HEK293 (cell line): ENCODE data around the gene OR10P1.

Experiments
- CTCF ChIA-PET: fragments of 350-600 bp; formaldehyde crosslinking; extraction: SDS; loops from one replicate; lab custom pipeline; 2021; ENCODE audit warnings: antibody characterized with exemption; lab: Yijun Ruan, JAX
- POLR2A ChIA-PET: fragments of 300-600 bp; formaldehyde crosslinking; extraction: SDS; loops from one replicate; lab custom pipeline; 2020; ENCODE audit warnings: antibody characterized with exemption, inconsistent platforms; lab: Yijun Ruan, JAX
- H3K27ac ChIP-seq: fragments of 200-500 bp; sonication (Bioruptor generic); 2 replicates; pipeline ENCODE4 v1.5.1; 2014; ENCODE audit warnings: low read depth, low read length, control low read depth, inconsistent platforms; ENCODE audit errors: extremely low read depth
- H3K36me3 ChIP-seq, 2 experiments: fragments of 200-500 bp in 1 of 2; sonication (Bioruptor generic) in 1 of 2; 1 replicate in 1 of 2; 2 replicates in 1 of 2; pipeline ENCODE4 v1.5.1; 2014 to 2017; ENCODE audit warnings: inconsistent platforms in 2 of 2, low read length in 2 of 2; ENCODE audit not compliant: control insufficient read depth in 2 of 2, insufficient read depth in 1 of 2
- H3K4me1 ChIP-seq: fragments of 200-500 bp; sonication (Bioruptor generic); 2 replicates; pipeline ENCODE4 v1.5.1; 2014; ENCODE audit warnings: mild to moderate bottlenecking, low read length, inconsistent platforms; ENCODE audit not compliant: control insufficient read depth, insufficient read depth
- H3K4me3 ChIP-seq: 2 replicates; pipeline ENCODE4 v1.5.1; 2011; ENCODE audit warnings: low read depth, mild to moderate bottlenecking, control low read depth, low read length, moderate library complexity
- H3K9me3 ChIP-seq: fragments of 200-500 bp; sonication (Bioruptor generic); 2 replicates; pipeline ENCODE4 v1.5.1; 2014; ENCODE audit warnings: low read depth, low read length, inconsistent platforms; ENCODE audit not compliant: control insufficient read depth, insufficient read depth
- GFI1B ChIP-seq: fragments of 450-650 bp; formaldehyde crosslinking; IDR thresholded peaks from 2 replicates; pipeline ENCODE4 v1.5.1; 2016; ENCODE audit warnings: missing biosample characterization, missing genetic modification characterization
- GLIS2 ChIP-seq: fragments of 450-650 bp; formaldehyde crosslinking; IDR thresholded peaks from 2 replicates; pipeline ENCODE4 v1.5.1; 2016; ENCODE audit warnings: missing biosample characterization, missing genetic modification characterization
- HOXA7 ChIP-seq: sonication (generic); formaldehyde crosslinking; IDR thresholded peaks from 2 replicates; pipeline ENCODE4 v1.8.1; 2022; ENCODE audit warnings: missing genetic modification reagents, borderline replicate concordance
- RBAK ChIP-seq: fragments of 450-650 bp; formaldehyde crosslinking; IDR thresholded peaks from 2 replicates; pipeline ENCODE4 v1.5.1; 2016; ENCODE audit warnings: missing biosample characterization, missing genetic modification characterization
- WT1 ChIP-seq: fragments of 450-650 bp; formaldehyde crosslinking; IDR thresholded peaks from 2 replicates; pipeline ENCODE4 v1.5.1; 2016; ENCODE audit warnings: missing biosample characterization, missing genetic modification characterization
- YY1 ChIP-seq: fragments of 450-650 bp; formaldehyde crosslinking; IDR thresholded peaks from 2 replicates; pipeline ENCODE4 v1.5.1; 2018; ENCODE audit warnings: missing biosample characterization, missing genetic modification characterization
- ZBTB1 ChIP-seq: fragments of 450-650 bp; formaldehyde crosslinking; IDR thresholded peaks from 2 replicates; pipeline ENCODE4 v1.5.1; 2016; ENCODE audit warnings: missing biosample characterization, missing genetic modification characterization
- ZFHX2 ChIP-seq: fragments of 450-650 bp; formaldehyde crosslinking; conservative IDR thresholded peaks from 2 replicates; pipeline ENCODE4 v1.5.1; 2016; ENCODE audit warnings: missing biosample characterization, missing genetic modification characterization
- ZFP41 ChIP-seq: fragments of 450-650 bp; formaldehyde crosslinking; IDR thresholded peaks from 2 replicates; pipeline ENCODE4 v1.5.1; 2016; ENCODE audit warnings: missing biosample characterization, missing genetic modification characterization, borderline replicate concordance
- ZNF202 ChIP-seq: fragments of 450-650 bp; formaldehyde crosslinking; IDR thresholded peaks from 2 replicates; pipeline ENCODE4 v1.5.1; 2016; ENCODE audit warnings: missing biosample characterization, missing genetic modification characterization, borderline replicate concordance
- ZNF266 ChIP-seq: fragments of 450-650 bp; formaldehyde crosslinking; IDR thresholded peaks from 2 replicates; pipeline ENCODE4 v1.5.1; 2016; ENCODE audit warnings: missing biosample characterization, missing genetic modification characterization, low read depth
- ZNF324 ChIP-seq: fragments of 450-650 bp; formaldehyde crosslinking; IDR thresholded peaks from 2 replicates; pipeline ENCODE4 v1.5.1; 2016; ENCODE audit warnings: missing biosample characterization, missing genetic modification characterization
- ZNF394 ChIP-seq: fragments of 450-650 bp; formaldehyde crosslinking; IDR thresholded peaks from 2 replicates; pipeline ENCODE4 v1.5.1; 2016; ENCODE audit warnings: missing biosample characterization, missing genetic modification characterization, mild to moderate bottlenecking, moderate library complexity, borderline replicate concordance
- ZNF404 ChIP-seq: fragments of 450-650 bp; formaldehyde crosslinking; IDR thresholded peaks from 2 replicates; pipeline ENCODE4 v1.5.1; 2017; ENCODE audit warnings: missing biosample characterization, missing genetic modification characterization
- ZNF548 ChIP-seq: fragments of 450-650 bp; formaldehyde crosslinking; IDR thresholded peaks from 2 replicates; pipeline ENCODE4 v1.5.1; 2016; ENCODE audit warnings: missing biosample characterization, missing genetic modification characterization
- ZNF629 ChIP-seq: fragments of 450-650 bp; formaldehyde crosslinking; IDR thresholded peaks from 2 replicates; pipeline ENCODE4 v1.5.1; 2017; ENCODE audit warnings: missing biosample characterization, missing genetic modification characterization
- ZNF707 ChIP-seq: fragments of 450-650 bp; formaldehyde crosslinking; IDR thresholded peaks from 2 replicates; pipeline ENCODE4 v1.5.1; 2016; ENCODE audit warnings: missing biosample characterization, missing genetic modification characterization
- ZSCAN16 ChIP-seq: fragments of 450-650 bp; formaldehyde crosslinking; IDR thresholded peaks from 2 replicates; pipeline ENCODE4 v1.5.1; 2016; ENCODE audit warnings: missing biosample characterization, missing genetic modification characterization
- TF ChIP-seq, protein P1 (sequence below): fragments of 450-650 bp; formaldehyde crosslinking; IDR thresholded peaks from 2 replicates; pipeline ENCODE4 v1.5.1; 2016; ENCODE audit warnings: missing biosample characterization, missing genetic modification characterization
- TF ChIP-seq, protein P2 (sequence below): fragments of 450-650 bp; formaldehyde crosslinking; IDR thresholded peaks from 2 replicates; pipeline ENCODE4 v1.5.1; 2017; ENCODE audit warnings: missing biosample characterization, missing genetic modification characterization
- TF ChIP-seq, protein P3 (sequence below): fragments of 450-650 bp; IDR thresholded peaks from 2 replicates; pipeline ENCODE4 v1.5.1; 2018; ENCODE audit warnings: missing biosample characterization, missing genetic modification characterization
- TF ChIP-seq, protein P4 (sequence below): fragments of 450-650 bp; formaldehyde crosslinking; IDR thresholded peaks from 2 replicates; pipeline ENCODE4 v1.5.1; 2016; ENCODE audit warnings: missing biosample characterization, missing genetic modification characterization

The OR10P1 gene

DNA sequence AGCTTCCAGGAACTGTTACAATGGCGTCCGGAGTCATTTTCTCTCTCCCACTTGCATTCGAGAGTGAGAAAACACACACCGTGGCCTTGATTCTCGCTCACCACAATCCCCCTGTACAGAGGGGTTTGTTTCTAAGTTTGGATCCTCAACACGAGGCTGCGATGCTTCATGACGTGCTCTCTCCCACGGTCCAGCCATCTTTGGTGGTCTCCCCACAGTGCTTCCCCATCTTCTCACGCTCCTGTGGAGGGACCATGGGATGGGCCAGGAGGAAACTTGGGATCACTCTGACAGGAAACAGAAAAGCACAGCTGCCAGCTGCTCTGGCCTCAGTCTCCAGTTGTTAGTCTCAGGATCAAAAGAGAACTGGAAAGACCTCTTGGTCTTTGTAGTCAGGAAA, 28.1 kb downstream of the OR10P1 start:
- TF ChIP-seq RBAK (tag by site-specific recombination) (no peak), YY1 (tag by site-specific recombination) (no peak), ZSCAN16 (tag by site-specific recombination) (no peak), ZNF404 (tag by site-specific recombination) (no peak), ZNF548 (tag by site-specific recombination) (no peak), GFI1B (tag by site-specific recombination) (no peak)
- no peaks in the 10 kb centered on the region for H3K36me3 ChIP-seq
- H3K9me3 ChIP-seq, result no peaks in the 10 kb centered on the region
- ChIA-PET POLR2A (no interaction called here), CTCF (interaction anchor here (0.6 to 1.5 kb wide), 3 partner anchors 17 to 74 kb away, joined by 3 to 6 read pairs (median 3); a partner anchor contains a TSS)
- H3K4me3 ChIP-seq, result no peak overlapping the region
- no peak overlapping the region for H3K27ac ChIP-seq
- H3K4me1 ChIP-seq, result no peaks in the 10 kb centered on the region

DNA sequence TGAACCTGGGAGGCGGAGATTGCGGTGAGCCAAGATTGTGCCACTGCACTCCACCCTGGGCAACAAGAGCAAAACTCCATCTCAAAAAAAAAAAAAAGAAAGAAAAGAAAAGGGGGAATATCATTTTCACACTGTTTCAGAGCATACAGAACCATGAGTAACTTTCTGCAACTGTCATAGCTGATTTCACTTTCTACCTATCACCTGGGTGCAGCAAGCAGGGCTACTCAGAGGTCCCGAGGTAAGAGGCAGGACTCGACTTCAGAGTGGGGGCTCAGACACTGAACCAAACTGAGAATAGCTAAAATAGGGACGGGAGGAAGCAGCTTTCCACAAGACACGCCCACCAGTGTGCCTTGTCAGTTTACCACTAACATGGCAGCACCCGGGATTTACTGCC, 29.8 kb downstream of the OR10P1 start:
- no peak overlapping the region for H3K4me3 ChIP-seq
- ChIA-PET POLR2A (interaction anchor here (0.6 kb wide), 1 partner anchor 152 kb away, joined by 3 read pairs; no protein-coding TSS in a partner anchor), CTCF (interaction anchor here (3.8 kb wide), 1 partner anchor 10 kb away, joined by 15 read pairs; no protein-coding TSS in a partner anchor)
- H3K27ac ChIP-seq, result no peak overlapping the region
- no peaks in the 10 kb centered on the region for H3K9me3 ChIP-seq
- H3K36me3 ChIP-seq, result no peaks in the 10 kb centered on the region
- TF ChIP-seq, protein P1, sequence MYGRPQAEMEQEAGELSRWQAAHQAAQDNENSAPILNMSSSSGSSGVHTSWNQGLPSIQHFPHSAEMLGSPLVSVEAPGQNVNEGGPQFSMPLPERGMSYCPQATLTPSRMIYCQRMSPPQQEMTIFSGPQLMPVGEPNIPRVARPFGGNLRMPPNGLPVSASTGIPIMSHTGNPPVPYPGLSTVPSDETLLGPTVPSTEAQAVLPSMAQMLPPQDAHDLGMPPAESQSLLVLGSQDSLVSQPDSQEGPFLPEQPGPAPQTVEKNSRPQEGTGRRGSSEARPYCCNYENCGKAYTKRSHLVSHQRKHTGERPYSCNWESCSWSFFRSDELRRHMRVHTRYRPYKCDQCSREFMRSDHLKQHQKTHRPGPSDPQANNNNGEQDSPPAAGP (tag by site-specific recombination), result no peak
- TF ChIP-seq HOXA7 (CRISPR knock-in tag), result no peak
- TF ChIP-seq, protein P2, sequence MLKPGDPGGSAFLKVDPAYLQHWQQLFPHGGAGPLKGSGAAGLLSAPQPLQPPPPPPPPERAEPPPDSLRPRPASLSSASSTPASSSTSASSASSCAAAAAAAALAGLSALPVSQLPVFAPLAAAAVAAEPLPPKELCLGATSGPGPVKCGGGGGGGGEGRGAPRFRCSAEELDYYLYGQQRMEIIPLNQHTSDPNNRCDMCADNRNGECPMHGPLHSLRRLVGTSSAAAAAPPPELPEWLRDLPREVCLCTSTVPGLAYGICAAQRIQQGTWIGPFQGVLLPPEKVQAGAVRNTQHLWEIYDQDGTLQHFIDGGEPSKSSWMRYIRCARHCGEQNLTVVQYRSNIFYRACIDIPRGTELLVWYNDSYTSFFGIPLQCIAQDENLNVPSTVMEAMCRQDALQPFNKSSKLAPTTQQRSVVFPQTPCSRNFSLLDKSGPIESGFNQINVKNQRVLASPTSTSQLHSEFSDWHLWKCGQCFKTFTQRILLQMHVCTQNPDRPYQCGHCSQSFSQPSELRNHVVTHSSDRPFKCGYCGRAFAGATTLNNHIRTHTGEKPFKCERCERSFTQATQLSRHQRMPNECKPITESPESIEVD (tag by site-specific recombination), result no peak
- TF ChIP-seq ZFP41, result no peak
- no peak for TF ChIP-seq ZNF394 (tag by site-specific recombination)
- no peaks in the 10 kb centered on the region for H3K4me1 ChIP-seq

DNA sequence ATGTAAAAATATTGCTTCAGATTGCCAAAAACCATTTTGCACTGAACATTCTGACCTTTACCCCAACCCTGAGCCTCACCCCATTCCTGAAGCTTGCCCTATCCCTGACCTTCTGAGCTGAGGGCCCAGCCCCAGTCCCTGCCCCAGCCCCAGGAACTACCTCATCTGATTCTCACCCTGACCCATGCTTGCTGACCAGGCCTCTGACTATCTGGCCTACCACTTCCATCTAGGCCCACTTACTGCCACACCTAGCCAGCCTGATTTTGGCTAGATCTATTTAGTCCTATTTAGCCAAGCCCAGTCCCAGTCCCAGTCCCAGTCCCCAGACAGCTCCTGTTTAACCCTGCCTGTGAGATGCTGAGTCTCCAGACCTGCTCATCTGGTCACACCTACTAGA, 33.6 kb downstream of the OR10P1 start:
- H3K9me3 ChIP-seq, result no peaks in the 10 kb centered on the region
- H3K27ac ChIP-seq, result no peak overlapping the region
- POLR2A ChIA-PET, result no interaction called here
- CTCF ChIA-PET, result interaction anchor here (0.8 to 1.1 kb wide), 2 partner anchors 11 to 54 kb away, joined by 4 to 6 read pairs; a partner anchor contains a TSS
- H3K4me1 ChIP-seq, result no peaks in the 10 kb centered on the region
- no peak overlapping the region for H3K4me3 ChIP-seq
- no peaks in the 10 kb centered on the region for H3K36me3 ChIP-seq
- TF ChIP-seq WT1 (tag by site-specific recombination), result no peak
- no peak for TF ChIP-seq ZNF266
- TF ChIP-seq GLIS2 (tag by site-specific recombination), result no peak
- no peak for TF ChIP-seq ZNF707 (tag by site-specific recombination)
- no peak for TF ChIP-seq ZNF629
- no peak for TF ChIP-seq ZNF404 (tag by site-specific recombination)
- no peak for TF ChIP-seq ZNF202
- TF ChIP-seq, protein P3, sequence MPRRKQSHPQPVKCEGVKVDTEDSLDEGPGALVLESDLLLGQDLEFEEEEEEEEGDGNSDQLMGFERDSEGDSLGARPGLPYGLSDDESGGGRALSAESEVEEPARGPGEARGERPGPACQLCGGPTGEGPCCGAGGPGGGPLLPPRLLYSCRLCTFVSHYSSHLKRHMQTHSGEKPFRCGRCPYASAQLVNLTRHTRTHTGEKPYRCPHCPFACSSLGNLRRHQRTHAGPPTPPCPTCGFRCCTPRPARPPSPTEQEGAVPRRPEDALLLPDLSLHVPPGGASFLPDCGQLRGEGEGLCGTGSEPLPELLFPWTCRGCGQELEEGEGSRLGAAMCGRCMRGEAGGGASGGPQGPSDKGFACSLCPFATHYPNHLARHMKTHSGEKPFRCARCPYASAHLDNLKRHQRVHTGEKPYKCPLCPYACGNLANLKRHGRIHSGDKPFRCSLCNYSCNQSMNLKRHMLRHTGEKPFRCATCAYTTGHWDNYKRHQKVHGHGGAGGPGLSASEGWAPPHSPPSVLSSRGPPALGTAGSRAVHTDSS, result no peak
- TF ChIP-seq, protein P4, sequence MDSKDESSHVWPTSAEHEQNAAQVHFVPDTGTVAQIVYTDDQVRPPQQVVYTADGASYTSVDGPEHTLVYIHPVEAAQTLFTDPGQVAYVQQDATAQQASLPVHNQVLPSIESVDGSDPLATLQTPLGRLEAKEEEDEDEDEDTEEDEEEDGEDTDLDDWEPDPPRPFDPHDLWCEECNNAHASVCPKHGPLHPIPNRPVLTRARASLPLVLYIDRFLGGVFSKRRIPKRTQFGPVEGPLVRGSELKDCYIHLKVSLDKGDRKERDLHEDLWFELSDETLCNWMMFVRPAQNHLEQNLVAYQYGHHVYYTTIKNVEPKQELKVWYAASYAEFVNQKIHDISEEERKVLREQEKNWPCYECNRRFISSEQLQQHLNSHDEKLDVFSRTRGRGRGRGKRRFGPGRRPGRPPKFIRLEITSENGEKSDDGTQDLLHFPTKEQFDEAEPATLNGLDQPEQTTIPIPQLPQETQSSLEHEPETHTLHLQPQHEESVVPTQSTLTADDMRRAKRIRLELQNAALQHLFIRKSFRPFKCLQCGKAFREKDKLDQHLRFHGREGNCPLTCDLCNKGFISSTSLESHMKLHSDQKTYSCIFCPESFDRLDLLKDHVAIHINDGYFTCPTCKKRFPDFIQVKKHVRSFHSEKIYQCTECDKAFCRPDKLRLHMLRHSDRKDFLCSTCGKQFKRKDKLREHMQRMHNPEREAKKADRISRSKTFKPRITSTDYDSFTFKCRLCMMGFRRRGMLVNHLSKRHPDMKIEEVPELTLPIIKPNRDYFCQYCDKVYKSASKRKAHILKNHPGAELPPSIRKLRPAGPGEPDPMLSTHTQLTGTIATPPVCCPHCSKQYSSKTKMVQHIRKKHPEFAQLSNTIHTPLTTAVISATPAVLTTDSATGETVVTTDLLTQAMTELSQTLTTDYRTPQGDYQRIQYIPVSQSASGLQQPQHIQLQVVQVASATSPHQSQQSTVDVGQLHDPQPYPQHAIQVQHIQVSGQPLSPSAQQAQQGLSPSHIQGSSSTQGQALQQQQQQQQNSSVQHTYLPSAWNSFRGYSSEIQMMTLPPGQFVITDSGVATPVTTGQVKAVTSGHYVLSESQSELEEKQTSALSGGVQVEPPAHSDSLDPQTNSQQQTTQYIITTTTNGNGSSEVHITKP (tag by site-specific recombination), result no peak
- no peak for TF ChIP-seq ZBTB1
- no peak for TF ChIP-seq ZFHX2
- no peak for TF ChIP-seq ZNF324 (tag by site-specific recombination)
